PC-9 (cell line): ENCODE results near the gene TMEM120B.
"Not testable (repeated sequence)": the region's sequence is repeated elsewhere in the genome, so short reads cannot be mapped to it uniquely, and the experiment has no call there.

Experiments used
- EZH2 ChIP-seq: fragments of 200-600 bp; sonication (generic); IDR thresholded peaks from 2 replicates; pipeline ENCODE4 v1.8.0; 2017; ENCODE audit warnings: antibody characterized with exemption, low read depth
- TF ChIP-seq, protein P1 (sequence below): fragments of 200-600 bp; sonication (generic); conservative IDR thresholded peaks from 2 replicates; pipeline ENCODE4 v1.6.1; 2017; ENCODE audit warnings: mixed run types, antibody characterized with exemption, mild to moderate bottlenecking, moderate library complexity

GRCh38 chr12:121715055-121715454 is 2.5 kb downstream of the TMEM120B start:
- TF ChIP-seq, protein P1, sequence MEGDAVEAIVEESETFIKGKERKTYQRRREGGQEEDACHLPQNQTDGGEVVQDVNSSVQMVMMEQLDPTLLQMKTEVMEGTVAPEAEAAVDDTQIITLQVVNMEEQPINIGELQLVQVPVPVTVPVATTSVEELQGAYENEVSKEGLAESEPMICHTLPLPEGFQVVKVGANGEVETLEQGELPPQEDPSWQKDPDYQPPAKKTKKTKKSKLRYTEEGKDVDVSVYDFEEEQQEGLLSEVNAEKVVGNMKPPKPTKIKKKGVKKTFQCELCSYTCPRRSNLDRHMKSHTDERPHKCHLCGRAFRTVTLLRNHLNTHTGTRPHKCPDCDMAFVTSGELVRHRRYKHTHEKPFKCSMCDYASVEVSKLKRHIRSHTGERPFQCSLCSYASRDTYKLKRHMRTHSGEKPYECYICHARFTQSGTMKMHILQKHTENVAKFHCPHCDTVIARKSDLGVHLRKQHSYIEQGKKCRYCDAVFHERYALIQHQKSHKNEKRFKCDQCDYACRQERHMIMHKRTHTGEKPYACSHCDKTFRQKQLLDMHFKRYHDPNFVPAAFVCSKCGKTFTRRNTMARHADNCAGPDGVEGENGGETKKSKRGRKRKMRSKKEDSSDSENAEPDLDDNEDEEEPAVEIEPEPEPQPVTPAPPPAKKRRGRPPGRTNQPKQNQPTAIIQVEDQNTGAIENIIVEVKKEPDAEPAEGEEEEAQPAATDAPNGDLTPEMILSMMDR, result not testable (repeated sequence)
- not testable (repeated sequence) for TF ChIP-seq EZH2
